Sigmoid colon (tissue), 4 donors: ENCODE data around the gene TBC1D26.
"Not testable (repeated sequence)": the region's sequence is repeated elsewhere in the genome, so short reads cannot be mapped to it uniquely, and the experiment has no call there.

ENCODE experiments used
- CTCF ChIP-seq, 4 experiments: fragments of 450-650 bp in 3 of 4; fragments of 200-600 bp in 1 of 4; IDR thresholded peaks; one replicate each; pipeline ENCODE4 v1.5.1; 2016 to 2019; ENCODE audit warnings: antibody characterized with exemption in 4 of 4, mild to moderate bottlenecking in 3 of 4, moderate library complexity in 2 of 4
- EP300 ChIP-seq, 4 donors: sonication (generic); formaldehyde crosslinking; IDR thresholded peaks; one replicate each; pipeline ENCODE4 v1.6.1; 2017; ENCODE audit warnings: antibody characterized with exemption in 4 of 4

- not testable (repeated sequence) for TF ChIP-seq CTCF, EP300 (IDR thresholded peaks at IDR 0.05)
These were observed 36.9 kb downstream of the TBC1D26 start for GRCh38 chr17:15768865-15769533.
